HG03432 (cell line): ENCODE results near the gene PAPOLG.
"Not testable (repeated sequence)": the region's sequence is repeated elsewhere in the genome, so short reads cannot be mapped to it uniquely, and the experiment has no call there.

Experiments
- ATAC-seq: cut with Tn5 transposase; IDR thresholded peaks from one replicate; pipeline ENCODE4 v1.9.1; 2021; ENCODE audit warnings: mild to moderate bottlenecking, moderate library complexity; ENCODE audit not compliant: unreplicated experiment

The PAPOLG gene

DNA sequence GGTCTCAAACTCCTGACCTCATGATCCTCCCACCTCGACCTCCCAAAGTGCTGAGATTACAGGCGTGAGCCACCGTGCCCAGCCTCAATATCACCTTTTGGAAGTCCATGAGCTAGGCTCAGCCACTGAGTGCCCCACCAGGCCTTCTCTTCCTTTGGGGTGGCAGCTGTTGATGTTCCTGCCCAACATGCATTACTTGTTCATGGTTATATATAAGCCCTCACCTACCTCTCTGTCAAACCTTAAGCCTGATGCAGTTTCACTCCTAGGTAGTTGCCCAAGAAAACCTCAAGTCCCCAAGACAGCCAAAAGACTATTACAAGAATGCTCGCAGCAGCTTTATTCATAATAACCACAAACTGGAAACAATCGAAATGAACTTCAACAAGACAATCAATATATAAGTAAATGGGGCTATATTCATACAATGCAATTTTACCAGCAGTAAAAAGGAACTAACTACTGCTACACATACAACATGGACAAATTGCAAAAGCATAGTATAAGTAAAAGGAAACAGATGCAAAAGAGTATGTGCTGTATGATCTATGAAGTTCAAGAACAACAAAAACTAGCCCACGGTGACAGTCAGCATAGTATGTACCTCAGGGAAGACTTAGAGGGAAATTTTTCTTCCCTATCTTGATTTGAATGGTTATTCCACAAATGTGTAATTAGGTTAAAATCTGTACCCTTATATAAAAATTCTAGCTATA lies 65.7 kb downstream of the PAPOLG start:
- ATAC-seq, result peak; percentile 50

DNA sequence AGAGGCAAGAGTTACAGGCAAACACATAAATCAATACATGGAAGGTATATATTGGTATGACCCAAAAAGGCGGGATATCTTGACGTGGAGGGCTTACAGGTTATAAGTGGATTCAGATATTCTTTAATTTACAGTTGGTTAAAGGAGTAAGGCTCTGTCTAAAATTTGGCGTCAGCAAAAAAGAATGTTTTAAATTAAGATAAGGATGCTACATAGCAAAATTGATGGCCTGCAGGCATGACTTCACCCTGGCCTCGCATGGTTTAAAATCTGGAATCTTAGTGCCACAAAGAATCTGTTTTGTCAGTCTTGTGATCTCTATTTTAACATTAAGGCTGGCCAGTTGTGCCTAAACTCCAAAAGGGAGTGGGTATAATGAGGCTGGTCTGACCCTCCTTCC lies 66.9 kb downstream of the PAPOLG start:
- ATAC-seq, result no peak

GRCh38 chr2:60823694-60824305 lies 67.7 kb downstream of the PAPOLG start:
- no peak for ATAC-seq

DNA sequence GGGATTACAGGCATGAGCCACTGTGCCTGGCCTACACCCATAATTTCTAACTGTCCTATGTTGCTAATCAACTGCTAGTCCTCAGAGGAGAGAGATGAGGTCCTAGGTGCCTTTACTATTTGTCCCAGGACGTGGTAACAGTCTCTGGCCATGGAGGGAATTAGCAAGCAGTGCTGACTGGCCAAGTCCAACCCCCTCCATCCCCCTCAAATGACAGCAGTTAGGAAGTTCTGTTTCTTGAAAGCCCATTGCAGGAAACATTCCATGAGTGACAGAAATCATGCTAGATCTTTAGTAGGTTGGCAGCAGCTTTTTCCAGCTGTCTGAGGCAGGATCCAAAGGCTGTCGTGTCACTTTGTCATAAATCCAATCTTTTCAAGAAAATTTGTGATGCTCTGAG lies 69.6 kb downstream of the PAPOLG start:
- no peak for ATAC-seq

DNA sequence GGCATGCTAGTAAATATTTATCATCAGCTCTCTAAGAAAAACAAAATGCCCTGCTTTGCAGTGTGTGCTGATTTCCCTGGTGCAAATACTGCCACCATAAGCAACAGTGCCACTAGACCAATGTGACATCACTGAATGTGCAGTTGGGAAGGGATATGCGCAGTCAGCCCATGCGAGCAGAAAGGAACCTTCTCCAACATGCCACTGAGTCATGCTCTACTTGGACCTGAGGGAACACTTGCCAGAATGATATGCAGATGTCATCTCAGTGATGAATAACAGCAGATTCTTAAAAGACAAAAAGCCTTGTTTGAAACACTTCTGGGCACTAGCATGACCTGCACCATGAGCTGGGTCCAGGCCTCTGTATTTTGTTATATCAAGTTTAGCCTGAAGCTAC lies 70.0 kb downstream of the PAPOLG start:
- ATAC-seq, result no peak

GRCh38 chr2:60826860-60827259 lies 70.8 kb downstream of the PAPOLG start:
- not testable (repeated sequence) for ATAC-seq

GRCh38 chr2:60827369-60827768 lies 71.3 kb downstream of the PAPOLG start:
- ATAC-seq, result no peak

GRCh38 chr2:60830991-60831390 lies 74.9 kb downstream of the PAPOLG start:
- no peak for ATAC-seq

DNA sequence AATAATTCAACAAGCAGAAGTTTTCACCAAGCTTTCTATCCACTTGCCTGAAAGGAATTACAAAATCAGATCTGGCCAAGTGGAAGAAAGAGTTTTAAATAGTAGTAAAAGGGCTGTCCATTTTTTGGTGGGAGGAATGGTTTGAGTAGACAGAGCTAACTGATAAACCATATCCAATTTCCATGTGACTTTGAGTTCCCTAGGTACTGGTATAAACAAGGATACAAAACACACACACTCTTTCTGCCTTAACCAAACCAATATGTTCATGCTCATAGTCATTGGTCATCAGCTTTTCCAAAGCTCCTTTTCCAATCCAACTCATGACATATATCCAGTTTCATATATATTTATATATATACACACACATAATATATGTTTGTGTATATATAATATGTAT lies 75.9 kb downstream of the PAPOLG start:
- no peak for ATAC-seq

DNA sequence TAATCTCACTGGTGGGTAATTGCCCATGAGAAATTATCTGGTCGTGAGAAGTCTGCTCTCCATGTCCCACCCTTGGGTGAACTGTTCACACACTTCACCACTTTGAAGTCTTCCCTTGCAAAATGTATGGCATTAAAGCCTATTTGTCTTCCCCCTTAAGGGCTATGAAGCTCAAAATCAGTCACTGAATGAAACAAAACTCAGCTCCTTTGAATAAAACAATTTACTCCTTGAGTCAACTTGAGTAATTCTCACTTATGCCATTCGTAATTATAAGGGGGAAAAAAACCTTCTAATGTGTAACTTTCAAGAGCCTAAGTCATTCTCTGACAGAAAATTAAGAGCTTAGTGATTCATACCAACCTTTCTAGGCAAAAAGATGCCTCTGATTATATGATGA lies 76.6 kb downstream of the PAPOLG start:
- no peak for ATAC-seq

DNA sequence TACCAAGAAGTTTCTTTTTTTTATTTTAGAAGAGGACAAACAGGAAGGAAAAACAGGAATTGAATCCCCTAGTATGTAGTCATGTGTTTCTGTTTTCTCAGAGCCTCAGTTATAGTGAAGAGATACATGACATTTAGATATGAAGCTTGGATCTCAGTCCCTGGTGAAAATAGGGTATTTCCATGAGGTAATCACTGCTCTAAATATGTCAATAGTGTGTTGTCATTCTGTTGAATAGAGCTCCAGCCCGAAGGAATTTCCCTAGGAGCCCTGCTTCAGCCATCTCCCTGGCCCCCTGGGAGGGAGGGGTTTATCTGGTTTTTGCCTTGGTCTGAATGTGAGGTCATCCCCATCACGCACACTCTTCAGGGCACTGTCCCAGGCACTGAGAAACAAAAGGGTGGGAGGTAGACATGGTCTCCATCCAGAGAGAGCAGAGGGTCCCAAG lies 78.2 kb downstream of the PAPOLG start:
- peak; percentile 49 for ATAC-seq

DNA sequence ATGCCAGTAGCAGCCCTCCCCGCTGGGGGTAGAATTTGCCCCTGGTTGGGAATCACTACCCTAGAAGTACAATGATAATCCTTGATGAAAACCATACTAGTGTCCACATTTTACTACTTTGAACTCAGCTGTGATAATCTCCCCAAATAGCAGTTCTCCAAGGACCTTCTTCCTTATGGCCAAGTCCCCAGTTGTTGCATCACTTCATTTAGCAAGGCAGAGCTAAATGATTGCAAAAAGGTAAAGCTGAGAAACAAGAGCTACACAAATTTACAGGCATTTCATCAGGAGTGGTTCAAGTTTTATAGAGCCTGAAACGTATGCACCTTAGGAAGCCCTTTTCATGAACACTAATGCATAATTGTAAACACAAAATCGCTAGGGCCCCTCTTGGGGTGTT lies 80.4 kb downstream of the PAPOLG start:
- ATAC-seq, result no peak

DNA sequence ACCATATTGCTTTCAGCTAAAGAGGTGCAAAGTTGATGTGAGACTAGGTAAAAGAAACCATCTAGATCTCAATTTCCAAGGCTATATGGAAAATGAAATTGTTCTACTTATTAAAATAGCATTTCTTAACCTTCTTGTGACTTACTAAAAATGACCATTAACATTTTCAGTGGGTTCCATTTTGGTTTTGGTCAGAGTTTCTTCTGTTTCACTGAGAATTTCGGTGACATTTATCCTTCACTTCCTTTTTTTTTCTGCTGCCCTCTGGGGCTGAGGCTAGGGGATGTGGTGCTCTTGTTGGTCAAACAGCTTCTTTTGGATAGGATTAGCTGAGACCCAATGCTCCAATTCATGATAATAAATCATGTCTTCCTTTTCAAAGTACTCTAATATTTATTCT lies 81.1 kb downstream of the PAPOLG start:
- peak; percentile 24 for ATAC-seq

- ATAC-seq, result no peak
Measured at GRCh38 chr2:60838481-60838880, 82.4 kb downstream of the PAPOLG start.

DNA sequence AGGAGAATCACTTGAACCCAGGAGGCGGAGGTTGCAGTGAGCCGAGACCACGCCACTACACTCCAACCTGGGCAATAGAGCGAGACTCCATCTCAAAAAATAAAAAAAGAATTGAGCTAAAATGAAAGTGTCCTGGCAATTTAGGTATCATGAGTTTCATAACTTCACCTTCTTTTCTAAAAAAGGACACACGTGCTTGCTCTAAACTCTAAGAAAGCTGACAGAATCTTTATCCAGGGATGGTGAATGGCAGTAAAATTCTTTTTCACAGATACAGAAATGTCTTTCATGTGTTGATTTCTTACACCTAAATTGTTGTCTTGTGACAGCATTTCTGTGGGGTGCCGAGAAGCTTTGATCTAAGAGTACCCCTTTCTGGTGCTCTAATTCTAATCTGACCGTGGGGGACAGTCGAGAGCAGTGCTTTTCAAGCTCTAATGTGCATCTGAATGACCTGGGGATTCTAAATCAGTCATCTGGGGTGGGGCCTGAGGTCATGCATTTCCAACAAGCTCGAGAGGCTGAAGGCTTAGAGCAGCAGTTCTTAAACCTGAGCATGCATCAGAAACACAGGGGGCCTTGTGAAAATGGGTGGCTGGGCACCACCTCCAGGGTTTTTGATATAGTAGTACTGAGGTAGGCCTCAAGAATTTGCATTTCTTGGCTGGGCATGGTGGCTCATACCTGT lies 83.2 kb downstream of the PAPOLG start:
- peak; percentile 61 for ATAC-seq

GRCh38 chr2:60840880-60841279 lies 84.8 kb downstream of the PAPOLG start:
- ATAC-seq, result peak; percentile 61

DNA sequence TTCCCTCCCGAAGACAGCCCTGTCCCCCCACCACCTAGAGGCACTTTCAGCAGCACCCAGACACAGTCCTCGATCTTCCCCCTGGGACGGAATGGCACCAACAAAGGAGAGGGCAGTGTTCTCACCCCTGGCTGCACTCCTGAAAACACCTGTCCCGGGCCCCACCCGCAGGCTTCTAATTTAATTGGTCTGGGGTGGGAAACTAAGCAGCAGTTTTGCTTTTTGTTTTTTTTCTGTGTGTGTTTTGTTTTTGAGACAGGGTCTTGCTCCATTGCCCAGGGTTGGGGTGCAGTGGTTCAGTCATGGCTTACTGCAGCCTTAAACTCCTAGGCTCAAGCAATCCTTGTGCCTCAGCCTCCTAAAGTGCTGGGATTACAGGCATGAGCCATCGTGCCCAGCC lies 86.9 kb downstream of the PAPOLG start:
- no peak for ATAC-seq

- no peak for ATAC-seq
Measured at GRCh38 chr2:60844105-60844504, 88.0 kb downstream of the PAPOLG start.

- ATAC-seq, result no peak
Measured at GRCh38 chr2:60847854-60848253, 91.8 kb downstream of the PAPOLG start.
